IPS DF 6.9 (cell line): ENCODE data around the gene LEMD1.

Experiments used
- DNase-seq: peaks from one replicate; pipeline ENCODE4 v3.0.0-alpha.2; 2013; ENCODE audit warnings: low read depth, low spot score
- H3K27ac ChIP-seq: one replicate; pipeline ENCODE4 v1.5.1; 2013; ENCODE audit warnings: low read length, control low read depth
- H3K27me3 ChIP-seq: 2 replicates; pipeline ENCODE4 v1.6.1; 2013; ENCODE audit warnings: mild to moderate bottlenecking, low read length; ENCODE audit not compliant: control insufficient read depth, insufficient read depth
- H3K36me3 ChIP-seq: 2 replicates; pipeline ENCODE4 v1.6.1; 2013; ENCODE audit warnings: low read length; ENCODE audit not compliant: control insufficient read depth, insufficient read depth
- H3K4me1 ChIP-seq: 2 replicates; pipeline ENCODE4 v1.6.1; 2013; ENCODE audit warnings: low read length; ENCODE audit not compliant: control insufficient read depth, insufficient read depth
- H3K4me3 ChIP-seq: 2 replicates; pipeline ENCODE4 v1.5.1; 2013; ENCODE audit warnings: mild to moderate bottlenecking, low read length
- H3K9me3 ChIP-seq: 2 replicates; pipeline ENCODE4 v1.6.1; 2013; ENCODE audit warnings: low read length, inconsistent platforms; ENCODE audit not compliant: control insufficient read depth, insufficient read depth
- WGBS: extraction: QIAGEN DNeasy Blood & Tissue Kit; methylation state at CpG from one replicate; pipeline ENCODE4 v1.1.7; 2013; ENCODE audit warnings: mixed read lengths, missing lambda C conversion rate; ENCODE audit not compliant: insufficient read length, insufficient coverage; 5-methylcytosine and 5-hydroxymethylcytosine counted together

The LEMD1 gene

GRCh38 chr1:205343431-205344065 is 78.3 kb downstream of the LEMD1 start:
- peak overlapping the region; percentile 55; the same call in 1 of the 2 replicates for H3K4me3 ChIP-seq
- no peaks in the 10 kb centered on the region for H3K9me3 ChIP-seq
- peaks cover 8% of the 10 kb centered on the region for H3K27me3 ChIP-seq
- no CpG with 5 or more reads among the region's 63 CpGs for WGBS
- no peak for DNase-seq
- H3K4me1 ChIP-seq = peaks cover 3% of the 10 kb centered on the region; the same call in 1 of the 2 replicates
- no peaks in the 10 kb centered on the region; the same call in 1 of the 2 replicates for H3K36me3 ChIP-seq
- H3K27ac ChIP-seq = no peak overlapping the region

- no peaks in the 10 kb centered on the region; the same call in 1 of the 2 replicates for H3K36me3 ChIP-seq
- H3K4me1 ChIP-seq = peaks cover 4% of the 10 kb centered on the region; the same call in 1 of the 2 replicates
- H3K27ac ChIP-seq = no peak overlapping the region
- WGBS = no CpG with 5 or more reads among the region's 12 CpGs
- DNase-seq = no peak
- peaks cover 8% of the 10 kb centered on the region for H3K27me3 ChIP-seq
- H3K4me3 ChIP-seq = peak overlapping the region; percentile 55; the same call in 1 of the 2 replicates
- H3K9me3 ChIP-seq = no peaks in the 10 kb centered on the region
Observed at GRCh38 chr1:205342986-205343385, 78.9 kb downstream of the LEMD1 start.

- no peak for DNase-seq
- Histone ChIP-seq H3K27me3 (peaks cover 9% of the 10 kb centered on the region), H3K27ac (no peak overlapping the region), H3K4me3 (no peak overlapping the region), H3K4me1 (peaks cover 7% of the 10 kb centered on the region; the same call in 1 of the 2 replicates), H3K9me3 (no peaks in the 10 kb centered on the region), H3K36me3 (no peaks in the 10 kb centered on the region; the same call in 1 of the 2 replicates)
- no CpG with 5 or more reads among the region's 1 CpG for WGBS
Observed at GRCh38 chr1:205340676-205341075, 81.2 kb downstream of the LEMD1 start.

- no peak for DNase-seq
- Histone ChIP-seq H3K27ac (no peak overlapping the region), H3K36me3 (no peaks in the 10 kb centered on the region; the same call in 1 of the 2 replicates), H3K4me3 (no peak overlapping the region), H3K27me3 (peaks cover 9% of the 10 kb centered on the region), H3K4me1 (peaks cover 7% of the 10 kb centered on the region; the same call in 1 of the 2 replicates), H3K9me3 (no peaks in the 10 kb centered on the region)
- no CpG with 5 or more reads among the region's 4 CpGs for WGBS
Observed at GRCh38 chr1:205339717-205340116, 82.1 kb downstream of the LEMD1 start.

- no peak overlapping the region for H3K27ac ChIP-seq
- peaks cover 7% of the 10 kb centered on the region for H3K27me3 ChIP-seq
- DNase-seq = no peak
- H3K36me3 ChIP-seq = no peaks in the 10 kb centered on the region; the same call in 1 of the 2 replicates
- H3K9me3 ChIP-seq = no peaks in the 10 kb centered on the region
- no peak overlapping the region for H3K4me3 ChIP-seq
- no CpG with 5 or more reads among the region's 21 CpGs for WGBS
- H3K4me1 ChIP-seq = peaks cover 7% of the 10 kb centered on the region; the same call in 1 of the 2 replicates
Observed at GRCh38 chr1:205339197-205339702, 82.6 kb downstream of the LEMD1 start.

- peaks cover 4% of the 10 kb centered on the region; the same call in 1 of the 2 replicates for H3K4me1 ChIP-seq
- H3K27ac ChIP-seq = no peak overlapping the region
- H3K36me3 ChIP-seq = no peaks in the 10 kb centered on the region; the same call in 1 of the 2 replicates
- no CpG with 5 or more reads among the region's 7 CpGs for WGBS
- H3K4me3 ChIP-seq = no peak overlapping the region
- no peaks in the 10 kb centered on the region for H3K9me3 ChIP-seq
- H3K27me3 ChIP-seq = peaks cover 5% of the 10 kb centered on the region
- DNase-seq = no peak
Observed at GRCh38 chr1:205338011-205338410, 83.8 kb downstream of the LEMD1 start.

- Histone ChIP-seq H3K36me3 (no peaks in the 10 kb centered on the region), H3K27ac (no peak overlapping the region), H3K9me3 (no peaks in the 10 kb centered on the region), H3K4me3 (no peak overlapping the region), H3K27me3 (peaks cover 1% of the 10 kb centered on the region), H3K4me1 (0 out of 2 replicates have a peak, but pooled peaks cover 4% of the 10 kb centered on the region)
- WGBS = no CpG with 5 or more reads among the region's 7 CpGs
- DNase-seq = no peak
Observed at GRCh38 chr1:205337481-205337880, 84.4 kb downstream of the LEMD1 start.

GRCh38 chr1:205335692-205336091 is 86.2 kb downstream of the LEMD1 start:
- Histone ChIP-seq H3K4me3 (no peak overlapping the region), H3K36me3 (no peaks in the 10 kb centered on the region), H3K27ac (no peak overlapping the region), H3K4me1 (0 out of 2 replicates have a peak, but pooled peaks cover 4% of the 10 kb centered on the region), H3K9me3 (no peaks in the 10 kb centered on the region), H3K27me3 (peaks cover 1% of the 10 kb centered on the region; the same call in 1 of the 2 replicates)
- peak; percentile 78 for DNase-seq
- no CpG with 5 or more reads among the region's 4 CpGs for WGBS

GRCh38 chr1:205332015-205332791 is 89.7 kb downstream of the LEMD1 start:
- WGBS = no CpG with 5 or more reads among the region's 11 CpGs
- no peaks in the 10 kb centered on the region for H3K27me3 ChIP-seq
- no peaks in the 10 kb centered on the region for H3K9me3 ChIP-seq
- no peak overlapping the region for H3K27ac ChIP-seq
- DNase-seq = no peak
- peaks cover 3% of the 10 kb centered on the region for H3K4me1 ChIP-seq
- no peaks in the 10 kb centered on the region for H3K36me3 ChIP-seq
- H3K4me3 ChIP-seq = no peak overlapping the region
